Measurements from ENCODE around the gene GALNT2.

GRCh38 chr1:230144758-230145504 lies 77.9 kb downstream of the GALNT2 start:
- TF ChIP-seq POLR2A (IDR thresholded peaks at IDR 0.05) (no peak), CTCF (IDR thresholded peaks at IDR 0.05) (no peak), EP300 (IDR thresholded peaks at IDR 0.05) (no peak)

All from ovary (tissue), 3 donors.